LNCaP clone FGC (cell line): ENCODE data around the gene SETD1A.
A peak's percentile ranks its signal among the peaks of the same experiment; 100 is the strongest.

Source experiments
- DNase-seq: peaks from one replicate; pipeline ENCODE4 v3.0.0-alpha.2; 2011; ENCODE audit warnings: low read depth
- H3K4me3 ChIP-seq: 2 replicates; pipeline ENCODE4 v1.5.1; 2011; ENCODE audit warnings: mild to moderate bottlenecking, low read depth, low read length, control low read depth
- TF ChIP-seq, protein P1 (sequence below): IDR thresholded peaks from 2 replicates; pipeline ENCODE4 v1.5.1; 2012; ENCODE audit warnings: mild to moderate bottlenecking; ENCODE audit not compliant: control insufficient read depth, insufficient read depth; ENCODE audit errors: extremely low read depth

SETD1A gene

DNA sequence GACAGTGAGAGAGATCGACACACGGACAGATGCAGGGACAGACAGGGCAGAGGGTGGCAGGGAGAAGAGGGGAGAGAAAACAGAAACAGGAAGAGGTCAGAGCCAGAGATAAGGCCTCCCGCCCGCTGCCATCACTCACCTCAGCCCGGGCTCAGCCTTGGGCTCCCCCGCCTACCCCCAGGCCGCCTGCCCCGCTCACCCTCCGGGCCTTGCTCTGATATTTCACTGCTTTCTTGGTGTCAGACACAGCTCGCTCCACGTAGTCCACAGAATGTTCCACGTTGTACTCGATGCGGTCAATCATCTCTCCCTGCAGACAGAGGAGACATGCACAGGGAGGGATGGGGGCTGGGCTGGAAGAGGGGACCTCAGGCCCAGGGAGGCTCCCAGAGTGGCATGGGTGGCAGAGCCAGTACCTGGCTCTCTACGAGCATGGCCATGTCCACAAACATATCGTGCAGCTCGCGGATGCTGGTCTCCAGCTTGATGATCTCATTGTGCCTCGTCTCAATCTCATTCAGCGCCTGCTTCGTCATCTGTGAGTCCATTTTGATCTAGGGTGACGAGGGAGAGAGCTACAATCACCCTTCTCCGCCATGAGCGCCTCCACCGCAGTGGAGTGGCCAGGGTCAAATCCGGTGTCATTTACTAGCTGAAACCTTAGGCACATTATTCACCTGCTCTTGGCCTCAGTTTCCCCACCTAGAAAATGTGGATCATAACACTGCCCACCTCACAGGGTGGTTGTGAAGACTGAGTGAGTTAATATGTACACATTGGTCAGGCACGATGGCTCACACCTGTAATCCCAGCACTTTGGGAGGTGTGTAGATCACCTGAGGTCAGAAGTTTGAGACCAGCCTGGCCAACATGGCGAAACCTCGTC lies 35.6 kb downstream of the SETD1A start:
- no peak overlapping the region for H3K4me3 ChIP-seq
- DNase-seq, result no peak
- TF ChIP-seq, protein P1, sequence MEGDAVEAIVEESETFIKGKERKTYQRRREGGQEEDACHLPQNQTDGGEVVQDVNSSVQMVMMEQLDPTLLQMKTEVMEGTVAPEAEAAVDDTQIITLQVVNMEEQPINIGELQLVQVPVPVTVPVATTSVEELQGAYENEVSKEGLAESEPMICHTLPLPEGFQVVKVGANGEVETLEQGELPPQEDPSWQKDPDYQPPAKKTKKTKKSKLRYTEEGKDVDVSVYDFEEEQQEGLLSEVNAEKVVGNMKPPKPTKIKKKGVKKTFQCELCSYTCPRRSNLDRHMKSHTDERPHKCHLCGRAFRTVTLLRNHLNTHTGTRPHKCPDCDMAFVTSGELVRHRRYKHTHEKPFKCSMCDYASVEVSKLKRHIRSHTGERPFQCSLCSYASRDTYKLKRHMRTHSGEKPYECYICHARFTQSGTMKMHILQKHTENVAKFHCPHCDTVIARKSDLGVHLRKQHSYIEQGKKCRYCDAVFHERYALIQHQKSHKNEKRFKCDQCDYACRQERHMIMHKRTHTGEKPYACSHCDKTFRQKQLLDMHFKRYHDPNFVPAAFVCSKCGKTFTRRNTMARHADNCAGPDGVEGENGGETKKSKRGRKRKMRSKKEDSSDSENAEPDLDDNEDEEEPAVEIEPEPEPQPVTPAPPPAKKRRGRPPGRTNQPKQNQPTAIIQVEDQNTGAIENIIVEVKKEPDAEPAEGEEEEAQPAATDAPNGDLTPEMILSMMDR, result no peak

DNA sequence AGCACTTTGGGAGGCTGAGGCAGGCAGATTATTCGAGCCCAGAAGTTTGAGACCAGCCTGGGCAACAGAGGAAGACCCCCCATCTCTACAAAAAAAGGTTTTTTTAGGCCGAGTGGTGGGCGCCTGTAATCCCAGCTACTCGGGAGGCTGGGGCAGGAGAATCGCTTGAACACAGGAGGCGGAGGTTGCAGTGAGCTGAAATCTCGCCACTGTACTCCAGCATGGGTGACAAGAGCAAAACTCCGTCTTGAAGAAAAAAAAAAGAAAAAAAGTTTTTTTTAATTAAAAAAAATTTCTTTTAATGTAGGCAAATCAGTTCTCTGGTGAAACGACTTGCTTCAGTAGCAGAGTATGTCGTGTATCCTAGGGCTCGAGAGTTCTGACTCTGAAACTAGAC lies 38.4 kb downstream of the SETD1A start:
- TF ChIP-seq, protein P1, result no peak
- no peak overlapping the region for H3K4me3 ChIP-seq
- DNase-seq, result no peak

DNA sequence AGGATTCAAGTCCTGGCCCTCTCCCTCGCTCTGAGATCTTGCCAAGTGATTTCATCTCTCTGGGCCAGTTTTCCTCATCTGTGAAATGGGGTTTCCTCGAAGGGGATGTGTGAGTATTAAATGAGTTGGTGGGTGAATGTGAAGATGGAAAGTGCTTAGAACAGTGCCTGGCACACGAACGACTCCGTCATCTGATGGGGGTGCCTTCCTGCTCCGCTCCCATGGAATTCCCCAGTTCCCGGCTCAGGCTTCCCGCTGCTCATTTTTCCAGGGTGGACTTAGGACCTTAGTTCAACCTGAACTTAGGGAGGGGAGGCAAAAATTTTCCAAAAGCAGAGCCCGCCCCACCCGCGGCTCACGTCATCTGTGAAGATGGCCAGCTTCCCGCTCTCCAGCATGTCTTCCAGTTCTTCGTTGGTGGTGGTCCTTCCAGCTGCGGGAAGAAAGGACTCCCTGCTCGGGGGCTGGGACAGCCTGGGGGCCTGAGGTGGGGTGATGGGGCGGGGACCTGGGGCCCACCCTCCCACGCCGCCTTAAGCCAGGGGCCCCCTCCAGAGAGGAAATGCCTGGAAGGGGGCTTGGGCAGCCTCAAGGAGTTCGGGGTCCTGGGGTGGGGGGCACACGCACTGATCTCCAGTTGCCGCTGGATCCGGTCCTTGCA lies 38.9 kb downstream of the SETD1A start:
- DNase-seq, result no peak
- H3K4me3 ChIP-seq, result peak overlapping the region; percentile 47
- TF ChIP-seq, protein P1, result no peak

GRCh38 chr16:30996985-30997724 lies 39.6 kb downstream of the SETD1A start:
- TF ChIP-seq, protein P1, result no peak
- H3K4me3 ChIP-seq, result peak overlapping the region; percentile 47
- no peak for DNase-seq

GRCh38 chr16:30997725-30998711 lies 40.5 kb downstream of the SETD1A start:
- peak overlapping the region; percentile 47; the same call in 1 of the 2 replicates for H3K4me3 ChIP-seq
- DNase-seq, result no peak
- TF ChIP-seq, protein P1, result no peak
